K562 (cell line): ENCODE results near the gene CPSF7. TPM values are rescaled to one million over a fixed set of nuclear protein-coding genes. Genes with fewer than 3 reads are reported as not detected.
A peak's percentile ranks its signal among the peaks of the same experiment; 100 is the strongest.

Source experiments
- CREBBP ChIP-seq: IDR thresholded peaks from one replicate; pipeline ENCODE4 v1.6.1; 2012; ENCODE audit warnings: low read depth, mild to moderate bottlenecking, control low read depth, inconsistent platforms, low read length
- MCM2 ChIP-seq: fragments of 450-650 bp; IDR thresholded peaks from 2 replicates; pipeline ENCODE4 v1.6.1; 2017; ENCODE audit warnings: low read depth, mild to moderate bottlenecking
- NFATC3 ChIP-seq: fragments of 450-650 bp; IDR thresholded peaks from 2 replicates; pipeline ENCODE4 v1.6.1; 2017; ENCODE audit warnings: mild to moderate bottlenecking
- NFE2 ChIP-seq: IDR thresholded peaks from 2 replicates; pipeline ENCODE4 v1.6.1; 2014; ENCODE audit warnings: antibody characterized with exemption, low read depth
- PHF21A ChIP-seq: fragments of 450-650 bp; IDR thresholded peaks from 2 replicates; pipeline ENCODE4 v1.6.1; 2017; ENCODE audit warnings: low read depth, borderline replicate concordance
- PURB ChIP-seq: sonication (generic); formaldehyde crosslinking; IDR thresholded peaks from 2 replicates; pipeline ENCODE4 v1.9.0; 2021; ENCODE audit warnings: low read depth, mild to moderate bottlenecking, missing genetic modification reagents
- SMARCC2 ChIP-seq: fragments of 450-650 bp; IDR thresholded peaks from 2 replicates; pipeline ENCODE4 v1.6.1; 2017; ENCODE audit warnings: antibody characterized with exemption, moderate library complexity, mild to moderate bottlenecking, low read depth
- SRSF7 ChIP-seq: fragments of 200-400 bp; formaldehyde crosslinking; optimal IDR thresholded peaks from 2 replicates; pipeline ENCODE3; 2017; ENCODE audit warnings: mild to moderate bottlenecking, low read depth, low read length
- TFAM ChIP-seq: fragments of 250-450 bp; sonication (Bioruptor Pico); conservative IDR thresholded peaks from 2 replicates; pipeline ENCODE4 v1.5.0; 2021; ENCODE audit warnings: mild to moderate bottlenecking, moderate library complexity
- TFAP4 ChIP-seq: sonication (generic); formaldehyde crosslinking; IDR thresholded peaks from 2 replicates; pipeline ENCODE4 v1.8.0; 2022; ENCODE audit warnings: missing genetic modification reagents, mild to moderate bottlenecking, moderate library complexity, borderline replicate concordance
- TGIF2 ChIP-seq: sonication (generic); formaldehyde crosslinking; IDR thresholded peaks from 2 replicates; pipeline ENCODE4 v1.8.1; 2022; ENCODE audit warnings: mild to moderate bottlenecking, missing genetic modification reagents, moderate library complexity
- WHSC1 ChIP-seq: IDR thresholded peaks from one replicate; pipeline ENCODE4 v1.6.1; 2012; ENCODE audit warnings: low read length, control low read depth, inconsistent platforms
- XRCC5 ChIP-seq: fragments of 200-400 bp; formaldehyde crosslinking; IDR thresholded peaks from 2 replicates; pipeline ENCODE4 v1.6.1; 2017; ENCODE audit warnings: low read depth, mild to moderate bottlenecking, low read length
- ZKSCAN3 ChIP-seq: fragments of 250-450 bp; sonication (Bioruptor Pico); IDR thresholded peaks from 2 replicates; pipeline ENCODE4 v1.4.0; 2020
- ZMIZ1 ChIP-seq, 2 experiments: fragments of 150-350 bp in 1 of 2; IDR thresholded peaks; 2 replicates each; pipeline ENCODE4 v1.6.1; 2012 to 2016; ENCODE audit warnings: low read depth in 2 of 2, low read length in 2 of 2, mild to moderate bottlenecking in 1 of 2, moderate library complexity in 1 of 2
- ZNF592 ChIP-seq: fragments of 450-650 bp; IDR thresholded peaks from 2 replicates; pipeline ENCODE4 v1.6.1; 2017; ENCODE audit warnings: antibody characterized with exemption, mild to moderate bottlenecking
- polyA plus RNA-seq, 8 experiments: library from polyadenylated mRNA; depleted of rRNA in 4 of 8; stranded (reverse) in 5 of 8; unstranded in 3 of 8; fragments of >200 nt; fragmentation: Nextera tagmentation in 2 of 8; fragmentation: Illumina TruSeq in 1 of 8; extraction: Ambion mirVana in 2 of 8; extraction: Trizol in 1 of 8; gene quantifications; 2 replicates each; pipeline versions ENCODE4 v1.2.1 to v1.2.3, GENCODE V29; 2011 to 2014; ENCODE audit warnings: inconsistent platforms in 1 of 8, missing spikeins in 1 of 8
- total RNA-seq, 7 experiments: library from RNA; depleted of rRNA in 6 of 7; stranded (reverse); fragments of >200 nt in 6 of 7; fragmentation: Illumina TruSeq in 2 of 7; extraction: Trizol in 2 of 7; gene quantifications; 2 replicates each; pipeline versions ENCODE4 v1.2.1 to v1.2.3, GENCODE V29; 2011 to 2021; ENCODE audit warnings: low replicate concordance in 1 of 7
- TF ChIP-seq, protein P1 (sequence below): fragments of 250-450 bp; sonication (Bioruptor Pico); IDR thresholded peaks from 2 replicates; pipeline ENCODE4 v1.8.0; 2022; ENCODE audit warnings: inconsistent platforms
- TF ChIP-seq, protein P2 (sequence below): fragments of 450-650 bp; formaldehyde crosslinking; conservative IDR thresholded peaks from 2 replicates; pipeline ENCODE4 v1.4.0; 2022; ENCODE audit warnings: mild to moderate bottlenecking, missing genetic modification characterization

The CPSF7 gene
- total and polyA plus RNA-seq, 9 of the 15 experiments (the other 6 are each of a cell fraction or from before 2014, with no cell fraction given) = 14.8 to 104 (median 44.1) TPM

- TF ChIP-seq, protein P1, sequence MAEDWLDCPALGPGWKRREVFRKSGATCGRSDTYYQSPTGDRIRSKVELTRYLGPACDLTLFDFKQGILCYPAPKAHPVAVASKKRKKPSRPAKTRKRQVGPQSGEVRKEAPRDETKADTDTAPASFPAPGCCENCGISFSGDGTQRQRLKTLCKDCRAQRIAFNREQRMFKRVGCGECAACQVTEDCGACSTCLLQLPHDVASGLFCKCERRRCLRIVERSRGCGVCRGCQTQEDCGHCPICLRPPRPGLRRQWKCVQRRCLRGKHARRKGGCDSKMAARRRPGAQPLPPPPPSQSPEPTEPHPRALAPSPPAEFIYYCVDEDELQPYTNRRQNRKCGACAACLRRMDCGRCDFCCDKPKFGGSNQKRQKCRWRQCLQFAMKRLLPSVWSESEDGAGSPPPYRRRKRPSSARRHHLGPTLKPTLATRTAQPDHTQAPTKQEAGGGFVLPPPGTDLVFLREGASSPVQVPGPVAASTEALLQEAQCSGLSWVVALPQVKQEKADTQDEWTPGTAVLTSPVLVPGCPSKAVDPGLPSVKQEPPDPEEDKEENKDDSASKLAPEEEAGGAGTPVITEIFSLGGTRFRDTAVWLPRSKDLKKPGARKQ (CRISPR knock-in tag) = no peak
- TF ChIP-seq SMARCC2 (no peak), PHF21A (no peak), TFAM (CRISPR knock-in tag) (no peak), TFAP4 (CRISPR knock-in tag) (peak; percentile 92), NFE2 (peak; percentile 80), NFATC3 (no peak), MCM2 (no peak), ZNF592 (no peak), TGIF2 (CRISPR knock-in tag) (no peak), CREBBP (no peak), WHSC1 (no peak), ZKSCAN3 (CRISPR knock-in tag) (no peak), ZMIZ1 (IDR thresholded peaks at IDR 0.05; ENCODE audit: low read depth in 2 of 2, low read length in 2 of 2) (no peak), XRCC5 (peak; percentile 49; the same call in 1 of the 2 replicates), PURB (CRISPR knock-in tag) (no peak), SRSF7 (no peak)
- TF ChIP-seq, protein P2, sequence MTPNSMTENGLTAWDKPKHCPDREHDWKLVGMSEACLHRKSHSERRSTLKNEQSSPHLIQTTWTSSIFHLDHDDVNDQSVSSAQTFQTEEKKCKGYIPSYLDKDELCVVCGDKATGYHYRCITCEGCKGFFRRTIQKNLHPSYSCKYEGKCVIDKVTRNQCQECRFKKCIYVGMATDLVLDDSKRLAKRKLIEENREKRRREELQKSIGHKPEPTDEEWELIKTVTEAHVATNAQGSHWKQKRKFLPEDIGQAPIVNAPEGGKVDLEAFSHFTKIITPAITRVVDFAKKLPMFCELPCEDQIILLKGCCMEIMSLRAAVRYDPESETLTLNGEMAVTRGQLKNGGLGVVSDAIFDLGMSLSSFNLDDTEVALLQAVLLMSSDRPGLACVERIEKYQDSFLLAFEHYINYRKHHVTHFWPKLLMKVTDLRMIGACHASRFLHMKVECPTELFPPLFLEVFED = no peak
These were observed 16.5 kb upstream of the CPSF7 start (continued) for GRCh38 chr11:61446211-61446651.
